ENCODE results near the gene DLGAP1.

DNA sequence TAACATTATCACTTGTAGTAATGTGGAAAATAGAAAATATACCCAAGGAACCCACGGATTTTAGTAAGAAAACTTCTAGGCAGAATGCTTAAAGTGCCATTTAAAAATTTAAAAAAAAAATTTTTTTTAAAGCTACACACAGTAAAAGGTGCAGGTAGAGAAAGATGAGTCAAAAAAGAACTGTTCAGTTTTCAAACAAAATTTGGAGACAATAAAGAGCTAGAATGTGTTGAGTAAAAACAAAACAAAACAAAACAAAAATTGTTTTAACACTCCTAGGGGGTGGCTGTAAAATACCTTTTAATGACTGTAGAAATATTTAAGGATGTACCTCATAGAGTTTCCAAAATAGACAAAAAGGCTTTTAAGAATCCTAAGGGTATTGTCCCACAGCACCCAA lies 793.1 kb downstream of the DLGAP1 start:
- TF ChIP-seq RAD21 (IDR thresholded peaks at IDR 0.05; ENCODE audit: low read depth): no peak
- no peak for TF ChIP-seq YY1 (IDR thresholded peaks at IDR 0.05; ENCODE audit: low read depth)
- TF ChIP-seq, protein P1, sequence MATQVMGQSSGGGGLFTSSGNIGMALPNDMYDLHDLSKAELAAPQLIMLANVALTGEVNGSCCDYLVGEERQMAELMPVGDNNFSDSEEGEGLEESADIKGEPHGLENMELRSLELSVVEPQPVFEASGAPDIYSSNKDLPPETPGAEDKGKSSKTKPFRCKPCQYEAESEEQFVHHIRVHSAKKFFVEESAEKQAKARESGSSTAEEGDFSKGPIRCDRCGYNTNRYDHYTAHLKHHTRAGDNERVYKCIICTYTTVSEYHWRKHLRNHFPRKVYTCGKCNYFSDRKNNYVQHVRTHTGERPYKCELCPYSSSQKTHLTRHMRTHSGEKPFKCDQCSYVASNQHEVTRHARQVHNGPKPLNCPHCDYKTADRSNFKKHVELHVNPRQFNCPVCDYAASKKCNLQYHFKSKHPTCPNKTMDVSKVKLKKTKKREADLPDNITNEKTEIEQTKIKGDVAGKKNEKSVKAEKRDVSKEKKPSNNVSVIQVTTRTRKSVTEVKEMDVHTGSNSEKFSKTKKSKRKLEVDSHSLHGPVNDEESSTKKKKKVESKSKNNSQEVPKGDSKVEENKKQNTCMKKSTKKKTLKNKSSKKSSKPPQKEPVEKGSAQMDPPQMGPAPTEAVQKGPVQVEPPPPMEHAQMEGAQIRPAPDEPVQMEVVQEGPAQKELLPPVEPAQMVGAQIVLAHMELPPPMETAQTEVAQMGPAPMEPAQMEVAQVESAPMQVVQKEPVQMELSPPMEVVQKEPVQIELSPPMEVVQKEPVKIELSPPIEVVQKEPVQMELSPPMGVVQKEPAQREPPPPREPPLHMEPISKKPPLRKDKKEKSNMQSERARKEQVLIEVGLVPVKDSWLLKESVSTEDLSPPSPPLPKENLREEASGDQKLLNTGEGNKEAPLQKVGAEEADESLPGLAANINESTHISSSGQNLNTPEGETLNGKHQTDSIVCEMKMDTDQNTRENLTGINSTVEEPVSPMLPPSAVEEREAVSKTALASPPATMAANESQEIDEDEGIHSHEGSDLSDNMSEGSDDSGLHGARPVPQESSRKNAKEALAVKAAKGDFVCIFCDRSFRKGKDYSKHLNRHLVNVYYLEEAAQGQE (IDR thresholded peaks at IDR 0.05; ENCODE audit: low read depth): no peak
- no peak for TF ChIP-seq EP300 (IDR thresholded peaks at IDR 0.05; ENCODE audit: borderline replicate concordance)

Data from Ishikawa (cell line).